IMR-90 (cell line): ENCODE measurements around the gene RPN1. TPM values are rescaled to one million over a fixed set of nuclear protein-coding genes. Genes with fewer than 3 reads are reported as not detected.

Experiments
- ATAC-seq: fragments of 200-7000 bp; cut with Tn5 transposase; 2 replicates; pipeline ENCODE4 v1.9.1; 2020; ENCODE audit warnings: low read depth, mild to moderate bottlenecking, moderate library complexity
- BruUV-seq: library from RNA; stranded (reverse); fragments of 400-500 nt; replicated peaks from 2 replicates; lab custom pipeline; 2021; lab: Mats Ljungman, UMichigan
- CTCF ChIA-PET: fragments of 300-600 bp; formaldehyde crosslinking; extraction: SDS; loops from one replicate; lab custom pipeline; 2021; ENCODE audit warnings: antibody characterized with exemption; lab: Yijun Ruan, JAX
- POLR2A ChIA-PET: fragments of 300-600 bp; sonication (Branson Sonifier 250); formaldehyde crosslinking; loops from one replicate; lab custom pipeline; 2022; ENCODE audit warnings: antibody characterized with exemption; ENCODE audit not compliant: unreplicated experiment; lab: Charles Lee
- DNase-seq: peaks from one replicate; pipeline ENCODE4 v3.0.0; 2013
- H2AFZ ChIP-seq: replicated peaks from 2 replicates; pipeline ENCODE3; 2013; ENCODE audit warnings: low read length, mild to moderate bottlenecking; ENCODE audit not compliant: poor library complexity
- H2AK5ac ChIP-seq: 2 replicates; pipeline ENCODE4 v1.6.1; 2013; ENCODE audit warnings: low read depth, low read length, inconsistent platforms
- H2AK9ac ChIP-seq: replicated peaks from 2 replicates; pipeline ENCODE3; 2013; ENCODE audit warnings: mild to moderate bottlenecking, low read depth, low read length, moderate library complexity; ENCODE audit not compliant: poor library complexity
- H2BK120ac ChIP-seq: 2 replicates; pipeline ENCODE4 v1.6.1; 2013; ENCODE audit warnings: low read depth, low read length, inconsistent platforms
- H2BK15ac ChIP-seq: 3 replicates; pipeline ENCODE4 v1.6.1; 2013; ENCODE audit warnings: low read depth, low read length, inconsistent platforms
- H2BK20ac ChIP-seq: 2 replicates; pipeline ENCODE4 v1.6.1; 2013; ENCODE audit warnings: low read depth, mild to moderate bottlenecking, inconsistent platforms, low read length, moderate library complexity
- H2BK5ac ChIP-seq: 2 replicates; pipeline ENCODE4 v1.6.1; 2013; ENCODE audit warnings: mild to moderate bottlenecking, low read depth, low read length, inconsistent platforms; ENCODE audit not compliant: poor library complexity, severe bottlenecking
- H3K14ac ChIP-seq: replicated peaks from 2 replicates; pipeline ENCODE4 v1.6.1; 2013; ENCODE audit warnings: low read depth, low read length, inconsistent platforms
- H3K18ac ChIP-seq: 2 replicates; pipeline ENCODE4 v1.6.1; 2013; ENCODE audit warnings: low read depth, low read length, control low read depth
- H3K23ac ChIP-seq: 2 replicates; pipeline ENCODE4 v1.6.1; 2013; ENCODE audit warnings: low read depth, low read length, inconsistent platforms
- H3K27ac ChIP-seq: 2 replicates; pipeline ENCODE4 v1.5.1; 2013; ENCODE audit warnings: mild to moderate bottlenecking, control low read depth, low read length; ENCODE audit not compliant: insufficient read depth
- H3K27me3 ChIP-seq: 2 replicates; pipeline ENCODE4 v1.6.1; 2013; ENCODE audit warnings: low read length; ENCODE audit not compliant: control insufficient read depth, insufficient read depth
- H3K36me3 ChIP-seq: 2 replicates; pipeline ENCODE4 v1.6.1; 2013; ENCODE audit warnings: low read length, mixed read lengths; ENCODE audit not compliant: control insufficient read depth, insufficient read depth
- H3K4ac ChIP-seq: 2 replicates; pipeline ENCODE4 v1.6.1; 2013; ENCODE audit warnings: low read depth, low read length, inconsistent platforms
- H3K4me1 ChIP-seq: 2 replicates; pipeline ENCODE4 v1.6.1; 2013; ENCODE audit warnings: low read length, mixed read lengths; ENCODE audit not compliant: control insufficient read depth, insufficient read depth
- H3K4me2 ChIP-seq: 2 replicates; pipeline ENCODE4 v1.6.1; 2013; ENCODE audit warnings: low read depth, mild to moderate bottlenecking, control low read depth, low read length, moderate library complexity
- H3K4me3 ChIP-seq: 2 replicates; pipeline ENCODE4 v1.5.1; 2013; ENCODE audit warnings: low read depth, mild to moderate bottlenecking, control low read depth, low read length, moderate library complexity; ENCODE audit not compliant: insufficient read depth
- H3K56ac ChIP-seq: 2 replicates; pipeline ENCODE4 v1.6.1; 2013; ENCODE audit warnings: low read length, inconsistent platforms; ENCODE audit not compliant: insufficient read depth; ENCODE audit errors: extremely low read depth
- H3K79me1 ChIP-seq, 2 experiments: 2 replicates each; pipeline ENCODE4 v1.6.1; 2013; ENCODE audit warnings: low read length in 2 of 2, inconsistent platforms in 1 of 2, low read depth in 1 of 2
- H3K9ac ChIP-seq: 2 replicates; pipeline ENCODE4 v1.6.1; 2013; ENCODE audit warnings: low read depth, low read length, control low read depth
- H3K9me1 ChIP-seq: 2 replicates; pipeline ENCODE4 v1.6.1; 2013; ENCODE audit warnings: low read length, inconsistent platforms; ENCODE audit not compliant: insufficient read depth
- H3K9me3 ChIP-seq: 2 replicates; pipeline ENCODE4 v1.6.1; 2013; ENCODE audit warnings: low read length; ENCODE audit not compliant: control insufficient read depth, insufficient read depth
- H4K20me1 ChIP-seq: 2 replicates; pipeline ENCODE4 v1.6.1; 2013; ENCODE audit warnings: low read length, inconsistent platforms; ENCODE audit not compliant: insufficient read depth
- H4K5ac ChIP-seq: 2 replicates; pipeline ENCODE4 v1.6.1; 2013; ENCODE audit warnings: mild to moderate bottlenecking, low read depth, low read length, control low read depth
- H4K8ac ChIP-seq, 2 experiments: 2 replicates each; pipeline ENCODE4 v1.6.1; 2013; ENCODE audit warnings: low read depth in 2 of 2, low read length in 2 of 2, control low read depth in 1 of 2, inconsistent platforms in 1 of 2
- H4K91ac ChIP-seq: 2 replicates; pipeline ENCODE4 v1.6.1; 2013; ENCODE audit warnings: low read depth, low read length, inconsistent platforms; ENCODE audit not compliant: insufficient read depth
- CEBPB ChIP-seq: IDR thresholded peaks from 2 replicates; pipeline ENCODE4 v1.6.1; 2012; ENCODE audit warnings: low read depth, low read length, improper control_type of control experiment
- CHD1 ChIP-seq: IDR thresholded peaks from 2 replicates; pipeline ENCODE4 v1.6.1; 2012; ENCODE audit warnings: low read depth, low read length, improper control_type of control experiment
- CTCF ChIP-seq: conservative IDR thresholded peaks from 2 replicates; pipeline ENCODE4 v1.5.1; 2012; ENCODE audit warnings: mild to moderate bottlenecking, low read depth, low read length, improper control_type of control experiment
- ELK1 ChIP-seq: fragments of 150-350 bp; IDR thresholded peaks from 2 replicates; pipeline ENCODE4 v1.6.1; 2016; ENCODE audit warnings: low read depth, mild to moderate bottlenecking, low read length, moderate library complexity, borderline replicate concordance
- FOS ChIP-seq: fragments of 150-350 bp; IDR thresholded peaks from 2 replicates; pipeline ENCODE4 v1.6.1; 2016; ENCODE audit warnings: low read depth, low read length
- MAFK ChIP-seq: IDR thresholded peaks from 2 replicates; pipeline ENCODE4 v1.6.1; 2012; ENCODE audit warnings: low read depth, low read length, improper control_type of control experiment
- MAZ ChIP-seq: IDR thresholded peaks from 2 replicates; pipeline ENCODE4 v1.6.1; 2012; ENCODE audit warnings: low read depth, mild to moderate bottlenecking, low read length, improper control_type of control experiment, moderate library complexity, borderline replicate concordance
- MXI1 ChIP-seq: IDR thresholded peaks from 2 replicates; pipeline ENCODE4 v1.6.1; 2012; ENCODE audit warnings: low read depth, mild to moderate bottlenecking, low read length, moderate library complexity, borderline replicate concordance
- POLR2A ChIP-seq: IDR thresholded peaks from 2 replicates; pipeline ENCODE4 v1.6.1; 2012; ENCODE audit warnings: mild to moderate bottlenecking, low read depth, low read length
- RAD21 ChIP-seq: IDR thresholded peaks from 2 replicates; pipeline ENCODE4 v1.6.1; 2012; ENCODE audit warnings: low read length, improper control_type of control experiment
- RCOR1 ChIP-seq: IDR thresholded peaks from 2 replicates; pipeline ENCODE4 v1.6.1; 2012; ENCODE audit warnings: mild to moderate bottlenecking, low read length, improper control_type of control experiment; ENCODE audit not compliant: insufficient replicate concordance
- SMC3 ChIP-seq: fragments of 150-350 bp; IDR thresholded peaks from 2 replicates; pipeline ENCODE4 v1.6.1; 2016; ENCODE audit warnings: low read depth, mild to moderate bottlenecking, antibody characterized with exemption, low read length, moderate library complexity
- USF2 ChIP-seq: fragments of 150-350 bp; IDR thresholded peaks from 2 replicates; pipeline ENCODE4 v1.6.1; 2017; ENCODE audit warnings: mild to moderate bottlenecking, antibody characterized with exemption, low read length, low read depth
- WGBS, 2 experiments: methylation state at CpG; one replicate each; pipeline versions ENCODE4 v1.1.5 to v1.1.7; 2013; ENCODE audit warnings: missing lambda C conversion rate in 2 of 2; ENCODE audit not compliant: insufficient read length in 1 of 2; ENCODE audit errors: extremely low coverage in 2 of 2; 5-methylcytosine and 5-hydroxymethylcytosine counted together
- dilution Hi-C: fragments of 300-500 bp; cut with HindIII; formaldehyde crosslinking; loops from one replicate; pipeline ENCODE4 v1.14.3; 2018; ENCODE audit warnings: low sequenced_read_pairs; ENCODE audit not compliant: unreplicated experiment
- in situ Hi-C: fragments of 300-500 bp; cut with MboI; formaldehyde crosslinking; loops from 3 replicates; pipeline ENCODE4 v1.14.3; 2019; ENCODE audit warnings: low sequenced_read_pairs, inconsistent platforms, mixed read lengths
- intact Hi-C: fragments of 100-400 bp; cut with micrococcal nuclease; formaldehyde crosslinking; loops from 2 replicates; pipeline ENCODE4 v1.10.0; 2022
- polyA plus RNA-seq, 3 experiments: library from polyadenylated mRNA; depleted of rRNA; stranded (reverse); fragments of >200 nt; gene quantifications; 2 replicates each; pipeline ENCODE4 v1.2.3, GENCODE V29; 2012; ENCODE audit warnings: low replicate concordance in 1 of 3
- total RNA-seq: library from RNA; depleted of rRNA; stranded (reverse); fragments of >200 nt; gene quantifications from 2 replicates; pipeline ENCODE4 v1.2.3, GENCODE V29; 2012

RPN1 gene
- total and polyA plus RNA-seq, 2 of the 4 experiments (the other 2 are of a cell fraction): 252 to 736 TPM

GRCh38 chr3:128575777-128576176 lies 74.8 kb downstream of the RPN1 start:
- Histone ChIP-seq H3K4me3 (no peak overlapping the region), H4K8ac (no peak overlapping the region), H3K18ac (no peak overlapping the region), H2BK15ac (no peak overlapping the region), H3K14ac (no peak overlapping the region), H3K56ac (no peak overlapping the region), H2AFZ (no peak overlapping the region), H3K79me1 (no peaks in the 10 kb centered on the region), H3K4ac (no peak overlapping the region), H3K4me2 (no peak overlapping the region), H3K9ac (no peak overlapping the region), H4K5ac (no peak overlapping the region), H2AK5ac (no peak overlapping the region), H2BK120ac (no peak overlapping the region), H3K23ac (no peak overlapping the region), H3K4me1 (no peaks in the 10 kb centered on the region), H3K9me1 (no peaks in the 10 kb centered on the region), H2AK9ac (no peak overlapping the region), H2BK5ac (no peak overlapping the region), H4K20me1 (no peaks in the 10 kb centered on the region), H3K27me3 (peaks cover 35% of the 10 kb centered on the region), H4K91ac (no peak overlapping the region), H2BK20ac (no peak overlapping the region), H3K27ac (no peak overlapping the region), H3K36me3 (no peaks in the 10 kb centered on the region), H3K9me3 (peaks cover 6% of the 10 kb centered on the region)
- CTCF ChIA-PET: no interaction called here
- ATAC-seq: no peak
- WGBS, 2 experiments: 94% methylated on average over 3 of the region's 12 CpGs; no CpG with 5 or more reads in 1 of the 2 experiments
- POLR2A ChIA-PET: no interaction called here
- no peak for DNase-seq
- in situ Hi-C loops: no loop called here
- dilution Hi-C loops: no loop called here
- BruUV-seq: no TSS peak
- TF ChIP-seq MXI1 (no peak), FOS (no peak), CEBPB (no peak), RAD21 (no peak), CHD1 (no peak), RCOR1 (no peak), USF2 (no peak), POLR2A (no peak), MAFK (no peak), ELK1 (no peak), CTCF (no peak), MAZ (no peak), SMC3 (no peak)
- intact Hi-C loops: no loop called here
